Activated CD4-positive, alpha-beta memory T cell treated with anti-CD3 and anti-CD28 coated beads for 36 hours (primary cell): ENCODE measurements around the gene CKAP2L. TPM values are rescaled to one million over a fixed set of nuclear protein-coding genes. Genes with fewer than 3 reads are reported as not detected.
A peak's percentile ranks its signal among the peaks of the same experiment; 100 is the strongest.

Experiments
- CTCF ChIA-PET: fragments of 350-600 bp; sonication (Branson Sonifier 250); formaldehyde crosslinking; loops from one replicate; lab custom pipeline; 2021; ENCODE audit warnings: antibody characterized with exemption, inconsistent platforms; lab: Charles Lee
- POLR2A ChIA-PET: fragments of 350-600 bp; sonication (Branson Sonifier 250); formaldehyde crosslinking; loops from one replicate; lab custom pipeline; 2021; ENCODE audit warnings: antibody characterized with exemption; lab: Charles Lee
- DNase-seq: peaks from one replicate; pipeline ENCODE4 v3.0.0-alpha.2; 2020
- H3K27ac Mint-ChIP-seq: one replicate; pipeline ENCODE4 v1.8.0; 2021; ENCODE audit warnings: mixed read lengths
- H3K27me3 Mint-ChIP-seq: one replicate; pipeline ENCODE4 v1.8.0; 2021; ENCODE audit warnings: mixed read lengths
- H3K36me3 Mint-ChIP-seq: one replicate; pipeline ENCODE4 v1.8.0; 2021; ENCODE audit warnings: mixed read lengths
- H3K4me1 Mint-ChIP-seq: one replicate; pipeline ENCODE4 v1.8.0; 2021; ENCODE audit warnings: low read depth, mixed read lengths
- H3K4me3 Mint-ChIP-seq: one replicate; pipeline ENCODE4 v1.8.0; 2021; ENCODE audit warnings: mild to moderate bottlenecking, mixed read lengths
- H3K9me3 Mint-ChIP-seq: one replicate; pipeline ENCODE4 v1.8.0; 2021; ENCODE audit warnings: mixed read lengths
- intact Hi-C: fragments of 100-400 bp; cut with micrococcal nuclease; formaldehyde crosslinking; loops from one replicate; pipeline ENCODE4 v1.15.1; 2023
- total RNA-seq, 2 experiments: library from RNA; stranded (reverse); gene quantifications; one replicate each; pipeline ENCODE4 v1.2.3, GENCODE V29; 2021

Gene CKAP2L
- total RNA-seq, 2 experiments from 2014 or later: 42.1 to 46.1 TPM

DNA sequence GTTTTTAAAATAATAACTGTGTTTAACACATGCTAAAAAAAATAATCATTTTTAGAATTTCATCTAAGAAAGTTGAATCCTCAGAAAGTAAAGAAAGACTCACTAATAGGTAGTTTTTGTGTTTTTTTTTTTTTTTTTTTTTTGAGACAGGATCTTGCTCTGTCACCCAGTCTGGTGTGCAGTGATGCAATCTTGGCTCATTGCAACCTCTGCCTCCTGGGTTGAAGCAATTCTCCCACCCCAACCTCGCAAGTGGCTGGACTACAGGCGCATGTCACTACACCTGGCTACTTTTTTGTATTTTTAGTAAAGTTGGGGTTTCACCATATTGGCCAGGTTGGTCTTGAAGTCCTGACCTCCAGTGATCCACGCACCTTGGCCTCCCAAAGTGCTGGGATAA, 7.1 kb downstream of the CKAP2L start:
- peaks cover 27% of the 10 kb centered on the region for H3K4me1 Mint-ChIP-seq
- intact Hi-C loops: no loop called here
- ChIA-PET CTCF (no interaction called here), POLR2A (no interaction called here)
- H3K9me3 Mint-ChIP-seq: no peaks in the 10 kb centered on the region
- no peak overlapping the region for H3K27ac Mint-ChIP-seq
- H3K4me3 Mint-ChIP-seq: no peak overlapping the region
- no peak for DNase-seq
- H3K27me3 Mint-ChIP-seq: no peaks in the 10 kb centered on the region
- H3K36me3 Mint-ChIP-seq: peaks cover 62% of the 10 kb centered on the region

DNA sequence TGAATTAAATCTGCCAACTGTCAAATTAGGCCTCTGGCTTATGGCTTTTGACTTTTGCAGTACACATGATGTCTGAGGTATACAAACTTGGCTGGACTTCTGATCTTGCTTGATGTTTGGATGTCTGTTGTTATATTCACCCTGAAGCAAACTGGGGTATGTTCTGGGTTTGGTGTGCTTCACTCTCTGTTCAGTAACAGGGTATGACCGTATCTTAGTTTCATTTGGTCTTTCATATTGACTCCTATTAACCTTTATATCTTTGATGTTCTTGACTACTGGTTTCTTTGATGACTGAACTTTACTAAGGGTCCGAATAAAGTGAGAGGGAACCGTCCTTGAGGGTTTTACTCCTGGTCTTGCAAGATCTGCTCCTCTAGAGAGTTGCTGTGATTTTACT, 8.2 kb downstream of the CKAP2L start:
- H3K9me3 Mint-ChIP-seq: no peaks in the 10 kb centered on the region
- ChIA-PET CTCF (interaction anchor here (1.3 to 2.4 kb wide), 3 partner anchors 129 to 186 kb away, joined by 4 to 10 read pairs (median 8); no protein-coding TSS in a partner anchor), POLR2A (no interaction called here)
- DNase-seq: no peak
- H3K27me3 Mint-ChIP-seq: no peaks in the 10 kb centered on the region
- peaks cover 61% of the 10 kb centered on the region for H3K36me3 Mint-ChIP-seq
- intact Hi-C loops: no loop called here
- H3K4me3 Mint-ChIP-seq: no peak overlapping the region
- H3K27ac Mint-ChIP-seq: no peak overlapping the region
- peaks cover 28% of the 10 kb centered on the region for H3K4me1 Mint-ChIP-seq

DNA sequence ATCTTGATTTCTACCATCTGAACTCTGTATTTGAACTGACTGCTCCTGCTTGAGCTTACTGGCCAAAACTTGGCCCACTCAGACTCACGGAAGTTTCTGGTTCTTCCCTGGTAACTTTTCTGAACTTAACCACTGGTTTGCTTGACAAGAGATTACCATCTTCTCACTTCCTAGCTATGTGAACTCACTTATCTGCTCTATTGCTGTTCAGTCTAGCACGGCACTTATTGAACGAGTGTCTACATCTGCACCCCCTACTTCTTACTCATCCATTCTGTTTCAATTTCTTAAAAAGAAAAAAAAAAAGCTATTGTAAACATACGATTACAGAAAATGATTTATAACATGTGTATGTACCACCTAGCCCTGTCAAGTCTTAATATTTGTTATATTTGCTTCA, 9.0 kb downstream of the CKAP2L start:
- H3K36me3 Mint-ChIP-seq: peaks cover 62% of the 10 kb centered on the region
- peaks cover 33% of the 10 kb centered on the region for H3K4me1 Mint-ChIP-seq
- H3K4me3 Mint-ChIP-seq: no peak overlapping the region
- no peaks in the 10 kb centered on the region for H3K27me3 Mint-ChIP-seq
- intact Hi-C loops: no loop called here
- H3K27ac Mint-ChIP-seq: no peak overlapping the region
- DNase-seq: no peak
- ChIA-PET POLR2A (interaction anchor here (0.6 kb wide), 1 partner anchor 53 kb away, joined by 3 read pairs; no protein-coding TSS in a partner anchor), CTCF (interaction anchor here (1.3 to 2.4 kb wide), 3 partner anchors 130 to 186 kb away, joined by 4 to 10 read pairs (median 8); no protein-coding TSS in a partner anchor)
- no peaks in the 10 kb centered on the region for H3K9me3 Mint-ChIP-seq

- Mint-ChIP-seq H3K27me3 (no peaks in the 10 kb centered on the region), H3K4me1 (peaks cover 42% of the 10 kb centered on the region), H3K36me3 (peaks cover 67% of the 10 kb centered on the region), H3K4me3 (no peak overlapping the region), H3K27ac (no peak overlapping the region), H3K9me3 (no peaks in the 10 kb centered on the region)
- ChIA-PET POLR2A (interaction anchor here (0.6 kb wide), 1 partner anchor 143 kb away, joined by 3 read pairs; no protein-coding TSS in a partner anchor), CTCF (interaction anchor here (1.8 to 8.2 kb wide), 4 partner anchors 125 to 187 kb away, joined by 8 to 202 read pairs (median 47); no protein-coding TSS in a partner anchor)
- intact Hi-C loops: no loop called here
- DNase-seq: no peak
Observed at GRCh38 chr2:112754564-112754963, 9.8 kb downstream of the CKAP2L start.

DNA sequence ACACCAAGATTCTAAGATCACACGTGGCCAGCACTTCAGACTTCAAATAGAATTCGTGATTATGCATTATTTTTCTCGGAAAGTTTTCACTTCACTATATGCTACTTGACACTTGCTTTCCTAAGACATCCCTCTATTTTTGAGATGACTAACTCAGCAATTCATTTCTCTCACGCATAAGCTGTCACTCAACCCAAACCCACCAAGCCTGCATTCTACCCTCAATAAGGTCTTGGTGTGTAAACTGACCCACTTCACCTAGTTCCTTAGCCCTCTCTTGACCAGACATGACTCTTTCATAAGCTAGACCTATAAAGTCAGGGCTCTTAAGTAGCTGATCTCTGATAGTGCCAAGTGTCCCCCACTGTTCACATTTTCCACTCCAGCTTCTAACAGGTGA, 11.7 kb downstream of the CKAP2L start:
- no peaks in the 10 kb centered on the region for H3K9me3 Mint-ChIP-seq
- ChIA-PET POLR2A (no interaction called here), CTCF (interaction anchor here (1.1 to 8.2 kb wide), 6 partner anchors 10 to 191 kb away, joined by 3 to 202 read pairs (median 45); no protein-coding TSS in a partner anchor)
- DNase-seq: no peak
- no peak overlapping the region for H3K27ac Mint-ChIP-seq
- no peaks in the 10 kb centered on the region for H3K27me3 Mint-ChIP-seq
- intact Hi-C loops: no loop called here
- H3K36me3 Mint-ChIP-seq: peaks cover 55% of the 10 kb centered on the region
- H3K4me3 Mint-ChIP-seq: no peak overlapping the region
- peaks cover 33% of the 10 kb centered on the region for H3K4me1 Mint-ChIP-seq

DNA sequence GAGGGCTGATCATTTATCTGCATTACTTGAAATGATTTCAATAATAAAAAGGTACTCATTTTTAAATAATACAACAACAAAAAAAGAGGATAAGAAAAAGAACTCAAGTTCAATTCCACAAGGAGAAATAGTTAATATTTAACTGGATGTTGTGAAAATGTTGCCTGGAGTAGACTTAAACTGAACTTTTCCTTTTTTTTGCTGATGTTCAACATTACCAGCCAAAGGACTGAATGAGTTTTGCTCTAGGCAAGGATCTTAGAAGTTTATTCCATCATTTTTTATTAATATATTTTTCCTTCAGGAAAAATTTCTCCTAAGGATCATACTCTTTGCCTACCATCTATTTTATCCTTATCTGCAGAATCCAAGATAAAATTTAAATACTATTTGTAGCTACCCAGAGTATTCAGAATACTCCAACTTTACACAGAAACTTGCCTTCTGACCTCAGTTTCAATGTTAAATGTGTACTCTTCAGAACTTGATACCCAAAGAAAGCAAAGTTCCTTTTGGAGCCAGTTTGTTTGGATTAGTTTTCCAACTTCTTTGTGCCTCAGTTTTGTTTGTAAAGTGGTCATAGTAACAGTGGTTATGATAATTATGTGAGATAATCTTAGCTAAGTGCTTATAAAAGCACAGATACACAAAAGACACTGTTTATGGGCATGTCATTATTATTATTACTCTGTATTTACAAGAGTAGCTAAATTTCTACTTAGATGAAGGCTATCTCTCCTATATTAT, 12.8 kb downstream of the CKAP2L start:
- intact Hi-C loops: no loop called here
- CTCF ChIA-PET: interaction anchor here (0.7 to 8.2 kb wide), 10 partner anchors 9 to 386 kb away, joined by 3 to 202 read pairs (median 5); no protein-coding TSS in a partner anchor
- H3K27ac Mint-ChIP-seq: no peak overlapping the region
- POLR2A ChIA-PET: no interaction called here
- no peaks in the 10 kb centered on the region for H3K27me3 Mint-ChIP-seq
- peaks cover 30% of the 10 kb centered on the region for H3K4me1 Mint-ChIP-seq
- DNase-seq: no peak
- H3K36me3 Mint-ChIP-seq: peaks cover 53% of the 10 kb centered on the region
- no peaks in the 10 kb centered on the region for H3K9me3 Mint-ChIP-seq
- H3K4me3 Mint-ChIP-seq: no peak overlapping the region

DNA sequence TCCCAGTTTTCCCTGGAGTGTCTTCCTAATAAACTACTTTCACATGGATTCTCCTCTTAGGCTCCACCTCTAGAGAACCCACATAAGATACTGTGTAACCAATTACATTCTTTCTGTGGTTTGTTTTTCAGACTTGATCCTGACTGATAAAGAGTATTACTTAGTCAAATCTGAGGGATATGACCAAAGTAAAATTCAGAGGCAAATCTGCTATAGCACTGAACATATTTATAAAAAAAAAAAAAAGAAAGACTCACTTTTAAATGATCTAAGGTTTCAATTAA, 13.9 kb downstream of the CKAP2L start:
- H3K4me1 Mint-ChIP-seq: peaks cover 23% of the 10 kb centered on the region
- ChIA-PET CTCF (interaction anchor here (0.6 to 8.2 kb wide), 23 partner anchors 10 to 208 kb away, joined by 3 to 202 read pairs (median 12); partner anchors contain the start of gene SLC20A1), POLR2A (no interaction called here)

DNA sequence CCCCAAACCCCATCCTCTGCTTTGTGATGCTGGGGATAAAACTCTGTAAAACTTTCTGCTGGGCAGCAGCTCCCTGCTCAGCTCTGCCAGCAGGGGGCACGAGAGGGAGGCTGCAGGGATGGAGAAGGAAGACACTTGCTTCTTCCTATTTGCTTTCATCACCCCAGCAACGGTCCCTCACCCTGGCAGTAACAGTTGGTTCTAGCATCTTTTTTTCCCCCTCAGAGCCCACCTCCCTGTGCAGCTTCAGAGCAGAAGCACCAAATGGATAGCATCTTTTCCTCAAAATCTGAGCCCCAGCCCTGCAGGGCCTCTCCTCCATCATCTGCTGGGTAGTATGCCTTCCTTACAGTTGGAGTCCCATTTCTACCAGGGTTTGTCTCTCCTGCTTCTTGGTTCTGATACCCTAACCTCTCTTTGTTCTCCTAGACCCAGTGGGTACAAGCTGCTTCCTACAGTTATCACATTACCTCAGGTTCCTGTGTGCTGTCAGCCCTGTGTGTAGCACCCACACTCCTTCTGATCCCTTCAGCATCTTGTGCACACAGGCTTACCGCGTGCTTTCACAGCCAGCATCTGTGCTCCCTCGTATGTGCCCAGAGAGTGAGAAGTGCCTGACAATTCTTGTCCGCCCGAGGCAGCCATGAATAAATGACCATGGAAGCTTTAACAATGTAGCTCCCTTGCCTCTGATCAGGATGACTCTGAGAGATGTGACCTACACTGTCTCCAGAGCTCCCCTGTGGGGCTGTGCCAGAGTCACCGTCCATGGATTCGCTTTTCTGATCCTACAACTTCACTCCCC, 14.5 kb downstream of the CKAP2L start:
- no peaks in the 10 kb centered on the region for H3K27me3 Mint-ChIP-seq
- H3K4me1 Mint-ChIP-seq: peaks cover 21% of the 10 kb centered on the region
- peak; percentile 90 for DNase-seq
- ChIA-PET POLR2A (interaction anchor here (0.6 to 1.2 kb wide), 2 partner anchors 133 to 192 kb away, joined by 4 read pairs; no protein-coding TSS in a partner anchor), CTCF (interaction anchor here (0.6 to 8.2 kb wide), 56 partner anchors 9 to 432 kb away, joined by 3 to 202 read pairs (median 4); partner anchors contain the start of genes IL1A and SLC20A1)
- H3K27ac Mint-ChIP-seq: peak overlapping the region; percentile 44
- H3K9me3 Mint-ChIP-seq: no peaks in the 10 kb centered on the region
- intact Hi-C loops: loop anchor here (1.0 kb wide), 3 partner anchors 14 to 191 kb away; partner anchors contain the start of gene CKAP2L
- peaks cover 42% of the 10 kb centered on the region for H3K36me3 Mint-ChIP-seq
- peak overlapping the region; percentile 12 for H3K4me3 Mint-ChIP-seq

More for the DNA sequence above, 13.9 kb downstream of the CKAP2L start:
- Mint-ChIP-seq H3K9me3 (no peaks in the 10 kb centered on the region), H3K27ac (no peak overlapping the region), H3K27me3 (no peaks in the 10 kb centered on the region), H3K36me3 (peaks cover 47% of the 10 kb centered on the region), H3K4me3 (no peak overlapping the region)
- DNase-seq: no peak
- intact Hi-C loops: no loop called here

DNA sequence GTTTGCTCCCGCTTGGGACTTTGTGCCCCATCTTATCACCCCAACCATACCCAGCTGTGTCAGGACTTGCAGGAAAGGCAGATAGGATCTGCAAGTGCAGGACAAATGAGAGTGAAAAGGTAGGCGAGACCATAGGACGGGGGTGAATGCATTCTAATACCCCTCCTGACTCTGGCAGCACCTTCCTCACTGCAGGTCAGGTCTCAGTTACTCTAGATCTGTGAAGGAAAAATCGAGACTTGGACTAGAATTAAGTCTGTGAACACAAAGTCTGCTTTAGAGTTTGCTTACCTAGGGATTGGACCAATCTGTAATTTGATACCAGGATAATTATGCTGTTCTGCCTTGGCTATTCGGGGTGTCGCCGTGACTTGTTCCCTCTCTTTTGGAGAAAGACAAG, 23.9 kb downstream of the CKAP2L start:
- Mint-ChIP-seq H3K9me3 (no peaks in the 10 kb centered on the region), H3K27ac (no peak overlapping the region), H3K36me3 (peaks cover 48% of the 10 kb centered on the region), H3K4me3 (no peak overlapping the region), H3K27me3 (no peaks in the 10 kb centered on the region), H3K4me1 (peaks cover 7% of the 10 kb centered on the region)
- intact Hi-C loops: no loop called here
- POLR2A ChIA-PET: no interaction called here
- no peak for DNase-seq
- CTCF ChIA-PET: interaction anchor here (1.2 to 5.8 kb wide), 3 partner anchors 9 to 219 kb away, joined by 4 to 28 read pairs (median 19); no protein-coding TSS in a partner anchor

- H3K4me3 Mint-ChIP-seq: no peak overlapping the region
- CTCF ChIA-PET: interaction anchor here (1.1 to 5.8 kb wide), 7 partner anchors 10 to 204 kb away, joined by 3 to 28 read pairs (median 9); no protein-coding TSS in a partner anchor
- peaks cover 45% of the 10 kb centered on the region for H3K36me3 Mint-ChIP-seq
- intact Hi-C loops: no loop called here
- no peak overlapping the region for H3K27ac Mint-ChIP-seq
- POLR2A ChIA-PET: no interaction called here
- H3K27me3 Mint-ChIP-seq: no peaks in the 10 kb centered on the region
- peaks cover 7% of the 10 kb centered on the region for H3K4me1 Mint-ChIP-seq
- no peak for DNase-seq
- no peaks in the 10 kb centered on the region for H3K9me3 Mint-ChIP-seq
Observed at GRCh38 chr2:112737542-112738232, 26.7 kb downstream of the CKAP2L start.

DNA sequence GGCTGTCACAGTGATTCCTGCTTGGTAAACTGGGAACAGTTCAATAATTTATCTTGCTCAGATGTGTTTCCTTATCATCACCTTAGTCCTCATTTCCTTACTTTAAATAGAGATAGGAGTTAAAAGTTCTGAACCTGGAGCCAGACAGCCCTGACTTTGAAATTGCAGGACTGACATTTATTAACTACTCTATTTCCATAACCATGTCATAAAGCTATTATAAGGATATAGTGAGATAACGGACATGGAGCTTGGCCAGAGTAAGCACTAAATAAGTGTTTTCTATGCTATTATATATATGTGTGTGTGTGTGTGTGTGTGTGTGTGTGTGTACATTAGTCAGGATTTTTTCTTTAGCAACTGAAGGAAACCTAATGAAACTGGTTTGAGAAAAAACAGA, 30.5 kb downstream of the CKAP2L start:
- DNase-seq: no peak
- ChIA-PET CTCF (interaction anchor here (0.6 kb wide), 1 partner anchor 24 kb away, joined by 3 read pairs; no protein-coding TSS in a partner anchor), POLR2A (no interaction called here)
- Mint-ChIP-seq H3K27ac (no peak overlapping the region), H3K4me1 (peaks cover 7% of the 10 kb centered on the region), H3K36me3 (peaks cover 14% of the 10 kb centered on the region), H3K27me3 (no peaks in the 10 kb centered on the region), H3K9me3 (no peaks in the 10 kb centered on the region), H3K4me3 (no peak overlapping the region)
- intact Hi-C loops: no loop called here
